ENCODE results near the gene VSIG1.

The VSIG1 gene

DNA sequence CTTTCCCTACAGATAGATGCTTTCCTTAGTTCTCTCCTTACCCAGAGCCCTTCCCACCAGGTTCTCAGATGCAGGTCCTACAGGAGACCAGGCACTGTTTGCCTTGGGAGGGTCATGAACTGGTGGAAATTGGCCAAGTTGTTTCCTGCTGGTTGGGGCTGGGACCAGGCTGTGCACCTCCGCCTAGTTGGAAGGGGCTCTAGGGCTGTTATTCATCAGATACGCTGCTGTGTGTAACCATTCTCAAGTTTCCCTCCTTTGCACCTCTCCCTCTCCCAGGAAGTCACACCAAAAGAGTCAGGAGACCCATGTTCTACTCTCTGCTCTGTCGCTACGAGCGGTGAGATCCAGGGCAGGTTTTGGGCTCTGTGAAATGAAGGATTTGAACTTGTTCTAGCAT lies 11.9 kb upstream of the VSIG1 start:
- TF ChIP-seq, protein P1, sequence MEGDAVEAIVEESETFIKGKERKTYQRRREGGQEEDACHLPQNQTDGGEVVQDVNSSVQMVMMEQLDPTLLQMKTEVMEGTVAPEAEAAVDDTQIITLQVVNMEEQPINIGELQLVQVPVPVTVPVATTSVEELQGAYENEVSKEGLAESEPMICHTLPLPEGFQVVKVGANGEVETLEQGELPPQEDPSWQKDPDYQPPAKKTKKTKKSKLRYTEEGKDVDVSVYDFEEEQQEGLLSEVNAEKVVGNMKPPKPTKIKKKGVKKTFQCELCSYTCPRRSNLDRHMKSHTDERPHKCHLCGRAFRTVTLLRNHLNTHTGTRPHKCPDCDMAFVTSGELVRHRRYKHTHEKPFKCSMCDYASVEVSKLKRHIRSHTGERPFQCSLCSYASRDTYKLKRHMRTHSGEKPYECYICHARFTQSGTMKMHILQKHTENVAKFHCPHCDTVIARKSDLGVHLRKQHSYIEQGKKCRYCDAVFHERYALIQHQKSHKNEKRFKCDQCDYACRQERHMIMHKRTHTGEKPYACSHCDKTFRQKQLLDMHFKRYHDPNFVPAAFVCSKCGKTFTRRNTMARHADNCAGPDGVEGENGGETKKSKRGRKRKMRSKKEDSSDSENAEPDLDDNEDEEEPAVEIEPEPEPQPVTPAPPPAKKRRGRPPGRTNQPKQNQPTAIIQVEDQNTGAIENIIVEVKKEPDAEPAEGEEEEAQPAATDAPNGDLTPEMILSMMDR (conservative IDR thresholded peaks at IDR 0.05; ENCODE audit: low read depth, low read length), result no peak
- no peak overlapping the region for H3K4me3 ChIP-seq (ENCODE audit: low read length)
- DNase-seq (ENCODE audit: low read depth), result no peak

DNA sequence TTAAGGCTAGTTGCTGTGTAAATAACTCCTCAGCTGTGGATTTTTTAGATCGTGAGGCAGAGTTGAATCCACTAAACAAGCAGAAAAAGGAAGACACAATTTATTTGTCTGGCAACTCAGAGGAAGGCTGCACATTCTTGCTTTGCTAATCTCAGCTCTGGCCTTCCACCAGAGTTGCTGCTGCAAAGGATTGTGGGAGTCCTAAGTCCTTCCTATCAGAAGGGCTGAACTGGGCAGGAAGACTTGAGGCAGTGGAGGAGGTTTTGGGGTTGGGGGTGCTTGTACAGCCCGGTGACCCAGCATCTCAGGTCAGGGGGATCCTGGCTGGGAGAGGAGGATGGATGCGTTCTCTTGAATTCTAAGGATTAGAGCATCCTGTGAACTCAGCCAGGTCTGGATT lies 11.0 kb upstream of the VSIG1 start:
- peak; percentile 7 for DNase-seq (ENCODE audit: low read depth)
- TF ChIP-seq, protein P1 (conservative IDR thresholded peaks at IDR 0.05; ENCODE audit: low read depth, low read length), result no peak
- no peak overlapping the region for H3K4me3 ChIP-seq (ENCODE audit: low read length)

GRCh38 chrX:108034725-108035124 lies 10.1 kb upstream of the VSIG1 start:
- no peak overlapping the region for H3K4me3 ChIP-seq (ENCODE audit: low read length)
- DNase-seq (ENCODE audit: low read depth), result no peak
- TF ChIP-seq, protein P1 (conservative IDR thresholded peaks at IDR 0.05; ENCODE audit: low read depth, low read length), result no peak

- DNase-seq (ENCODE audit: low read depth), result peak; percentile 80
- TF ChIP-seq, protein P1 (conservative IDR thresholded peaks at IDR 0.05; ENCODE audit: low read depth, low read length), result no peak
- H3K4me3 ChIP-seq (ENCODE audit: low read length), result no peak overlapping the region
Observed at GRCh38 chrX:108036298-108036973, 8.4 kb upstream of the VSIG1 start.

- DNase-seq (ENCODE audit: low read depth), result no peak
- TF ChIP-seq, protein P1 (conservative IDR thresholded peaks at IDR 0.05; ENCODE audit: low read depth, low read length), result no peak
- no peak overlapping the region for H3K4me3 ChIP-seq (ENCODE audit: low read length)
Observed at GRCh38 chrX:108049649-108050048, 4.8 kb downstream of the VSIG1 start.

DNA sequence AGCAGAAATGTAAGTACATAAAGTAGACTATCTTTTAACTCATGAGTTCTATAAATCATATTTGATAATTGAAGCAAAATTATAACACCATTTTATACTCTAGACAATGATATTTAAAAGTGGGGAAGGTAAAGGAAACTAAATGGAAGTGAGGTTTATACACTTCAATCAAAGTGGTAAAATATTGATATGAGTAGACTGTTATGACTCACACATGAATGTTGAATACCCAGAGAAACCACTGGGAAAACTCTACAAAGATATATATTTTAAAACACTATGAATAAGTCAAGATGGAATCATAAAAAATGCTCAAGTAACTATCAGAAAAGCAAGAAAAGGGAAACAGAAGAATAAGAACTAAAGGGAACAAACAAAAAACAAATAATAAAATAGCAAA lies 8.4 kb downstream of the VSIG1 start:
- DNase-seq (ENCODE audit: low read depth), result no peak
- no peak overlapping the region for H3K4me3 ChIP-seq (ENCODE audit: low read length)
- TF ChIP-seq, protein P1 (conservative IDR thresholded peaks at IDR 0.05; ENCODE audit: low read depth, low read length), result no peak

GRCh38 chrX:108055546-108055945 lies 10.7 kb downstream of the VSIG1 start:
- TF ChIP-seq, protein P1 (conservative IDR thresholded peaks at IDR 0.05; ENCODE audit: low read depth, low read length), result no peak
- DNase-seq (ENCODE audit: low read depth), result no peak
- H3K4me3 ChIP-seq (ENCODE audit: low read length), result no peak overlapping the region

Measured in retinal pigment epithelial cell (primary cell).